Activated CD4-positive, alpha-beta memory T cell treated with anti-CD3 and anti-CD28 coated beads for 36 hours (primary cell): ENCODE measurements around the gene WFIKKN2. TPM values are rescaled to one million over a fixed set of nuclear protein-coding genes. Genes with fewer than 3 reads are reported as not detected.

Experiments
- CTCF ChIA-PET: fragments of 350-600 bp; sonication (Branson Sonifier 250); formaldehyde crosslinking; loops from one replicate; lab custom pipeline; 2021; ENCODE audit warnings: antibody characterized with exemption, inconsistent platforms; lab: Charles Lee
- POLR2A ChIA-PET: fragments of 350-600 bp; sonication (Branson Sonifier 250); formaldehyde crosslinking; loops from one replicate; lab custom pipeline; 2021; ENCODE audit warnings: antibody characterized with exemption; lab: Charles Lee
- DNase-seq: peaks from one replicate; pipeline ENCODE4 v3.0.0-alpha.2; 2020
- H3K27ac Mint-ChIP-seq: one replicate; pipeline ENCODE4 v1.8.0; 2021; ENCODE audit warnings: mixed read lengths
- H3K27me3 Mint-ChIP-seq: one replicate; pipeline ENCODE4 v1.8.0; 2021; ENCODE audit warnings: mixed read lengths
- H3K36me3 Mint-ChIP-seq: one replicate; pipeline ENCODE4 v1.8.0; 2021; ENCODE audit warnings: mixed read lengths
- H3K4me1 Mint-ChIP-seq: one replicate; pipeline ENCODE4 v1.8.0; 2021; ENCODE audit warnings: low read depth, mixed read lengths
- H3K4me3 Mint-ChIP-seq: one replicate; pipeline ENCODE4 v1.8.0; 2021; ENCODE audit warnings: mild to moderate bottlenecking, mixed read lengths
- H3K9me3 Mint-ChIP-seq: one replicate; pipeline ENCODE4 v1.8.0; 2021; ENCODE audit warnings: mixed read lengths
- intact Hi-C: fragments of 100-400 bp; cut with micrococcal nuclease; formaldehyde crosslinking; loops from one replicate; pipeline ENCODE4 v1.15.1; 2023
- total RNA-seq, 2 experiments: library from RNA; stranded (reverse); gene quantifications; one replicate each; pipeline ENCODE4 v1.2.3, GENCODE V29; 2021

Gene WFIKKN2
- total RNA-seq, 2 experiments from 2014 or later = not detected

DNA sequence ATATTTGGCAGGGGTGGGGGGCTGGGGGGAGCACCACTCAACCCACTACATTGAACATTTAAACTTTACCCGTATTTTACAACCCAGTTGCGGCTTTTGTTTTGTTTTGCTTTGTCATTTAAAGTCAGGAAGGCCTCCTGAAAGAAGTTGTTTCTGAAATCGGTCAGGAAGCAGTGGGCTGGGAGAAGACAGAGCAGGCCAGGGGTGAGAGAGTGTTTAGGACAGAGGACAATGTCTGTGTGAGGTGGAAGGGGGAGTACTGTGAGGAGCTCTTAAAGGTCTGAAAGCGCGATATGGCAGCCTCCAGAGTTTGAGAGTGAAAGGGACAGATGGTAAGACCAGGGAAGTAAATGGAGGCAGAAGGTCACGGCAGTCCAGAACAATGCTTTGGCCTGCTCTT lies 6.1 kb upstream of the WFIKKN2 start:
- H3K9me3 Mint-ChIP-seq = no peaks in the 10 kb centered on the region
- H3K4me1 Mint-ChIP-seq = peaks cover 2% of the 10 kb centered on the region
- DNase-seq = no peak
- ChIA-PET POLR2A (no interaction called here), CTCF (interaction anchor here (0.9 to 1.6 kb wide), 4 partner anchors 10 to 45 kb away, joined by 3 to 4 read pairs (median 3); no protein-coding TSS in a partner anchor)
- H3K27ac Mint-ChIP-seq = no peak overlapping the region
- no peaks in the 10 kb centered on the region for H3K36me3 Mint-ChIP-seq
- intact Hi-C loops = no loop called here
- H3K27me3 Mint-ChIP-seq = peaks cover 6% of the 10 kb centered on the region
- H3K4me3 Mint-ChIP-seq = no peak overlapping the region

DNA sequence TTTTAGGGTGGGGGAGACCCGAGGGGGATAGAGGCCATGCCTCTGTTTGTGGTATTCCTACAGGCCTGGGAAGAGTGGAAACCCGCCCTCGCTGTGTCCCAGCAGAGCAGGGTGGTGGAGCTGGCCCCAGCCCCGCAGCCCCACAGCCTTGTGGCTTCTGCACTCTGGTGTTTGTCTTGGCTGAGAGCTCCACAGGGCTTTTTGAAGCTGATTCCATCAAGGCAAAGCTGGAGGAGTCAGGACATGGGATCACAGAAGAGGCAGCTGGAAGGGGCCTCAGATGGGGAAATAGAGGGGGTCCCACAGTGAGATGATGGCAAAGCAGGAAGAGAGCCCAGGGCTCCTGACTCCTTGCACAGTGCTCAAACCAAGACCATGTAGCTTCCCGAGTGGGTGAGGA lies 5.0 kb upstream of the WFIKKN2 start:
- CTCF ChIA-PET = interaction anchor here (1.0 to 1.4 kb wide), 5 partner anchors 12 to 48 kb away, joined by 3 to 5 read pairs (median 4); no protein-coding TSS in a partner anchor
- Mint-ChIP-seq H3K4me3 (no peak overlapping the region), H3K9me3 (no peaks in the 10 kb centered on the region), H3K4me1 (peaks cover 2% of the 10 kb centered on the region), H3K27ac (no peak overlapping the region), H3K27me3 (peaks cover 14% of the 10 kb centered on the region), H3K36me3 (no peaks in the 10 kb centered on the region)
- intact Hi-C loops = no loop called here
- no peak for DNase-seq
- POLR2A ChIA-PET = no interaction called here

DNA sequence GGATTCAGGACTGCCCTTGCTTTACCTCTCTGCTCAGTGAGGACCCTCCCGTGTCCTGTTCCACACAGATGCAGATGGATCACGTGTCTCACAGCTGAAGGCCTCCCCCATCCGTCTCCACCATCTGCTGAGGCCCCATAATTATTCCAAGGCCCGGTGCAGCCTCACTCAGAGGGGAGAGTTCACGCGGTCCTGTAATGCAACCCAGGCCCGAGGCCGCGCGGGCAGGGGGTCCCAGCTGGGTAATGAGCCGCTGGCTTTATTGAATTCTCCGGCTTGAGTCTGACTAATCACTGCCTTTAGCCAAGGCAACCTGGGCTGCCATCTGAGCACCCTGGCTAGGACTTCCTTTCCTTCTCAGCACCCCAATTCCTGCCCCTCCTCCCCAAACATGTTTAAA lies 4.4 kb upstream of the WFIKKN2 start:
- ChIA-PET CTCF (interaction anchor here (1.0 to 1.4 kb wide), 5 partner anchors 11 to 48 kb away, joined by 3 to 5 read pairs (median 4); no protein-coding TSS in a partner anchor), POLR2A (no interaction called here)
- peaks cover 2% of the 10 kb centered on the region for H3K4me1 Mint-ChIP-seq
- no peak overlapping the region for H3K4me3 Mint-ChIP-seq
- intact Hi-C loops = no loop called here
- no peaks in the 10 kb centered on the region for H3K36me3 Mint-ChIP-seq
- no peaks in the 10 kb centered on the region for H3K9me3 Mint-ChIP-seq
- H3K27me3 Mint-ChIP-seq = peaks cover 17% of the 10 kb centered on the region
- no peak for DNase-seq
- no peak overlapping the region for H3K27ac Mint-ChIP-seq

DNA sequence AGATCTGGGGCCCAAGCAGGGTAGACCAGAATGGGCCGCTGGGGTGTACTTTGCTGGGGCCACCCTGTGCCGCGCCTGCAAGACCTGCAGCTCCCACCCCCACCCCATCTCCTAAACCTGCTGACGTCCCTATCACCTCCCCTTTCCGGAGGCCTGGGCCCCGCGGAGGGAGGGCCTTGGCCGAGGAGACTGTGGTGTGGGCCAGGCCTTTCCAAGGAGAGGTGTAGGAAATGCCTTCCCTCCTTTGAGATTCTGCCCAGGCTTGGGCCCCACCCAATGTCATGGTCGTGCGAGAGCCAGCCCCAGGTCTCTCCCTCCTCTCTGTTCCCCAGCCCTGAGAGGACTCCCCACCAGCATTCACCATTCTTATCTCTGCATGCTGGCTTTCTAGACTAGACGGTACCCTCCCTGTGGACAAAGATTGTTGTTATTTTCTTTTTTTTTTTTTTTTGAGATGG lies 3.9 kb upstream of the WFIKKN2 start:
- no peak for DNase-seq
- intact Hi-C loops = no loop called here
- POLR2A ChIA-PET = no interaction called here
- Mint-ChIP-seq H3K9me3 (no peaks in the 10 kb centered on the region), H3K4me3 (no peak overlapping the region), H3K27me3 (peaks cover 17% of the 10 kb centered on the region), H3K27ac (no peak overlapping the region), H3K36me3 (no peaks in the 10 kb centered on the region), H3K4me1 (peaks cover 2% of the 10 kb centered on the region)
- CTCF ChIA-PET = no interaction called here

DNA sequence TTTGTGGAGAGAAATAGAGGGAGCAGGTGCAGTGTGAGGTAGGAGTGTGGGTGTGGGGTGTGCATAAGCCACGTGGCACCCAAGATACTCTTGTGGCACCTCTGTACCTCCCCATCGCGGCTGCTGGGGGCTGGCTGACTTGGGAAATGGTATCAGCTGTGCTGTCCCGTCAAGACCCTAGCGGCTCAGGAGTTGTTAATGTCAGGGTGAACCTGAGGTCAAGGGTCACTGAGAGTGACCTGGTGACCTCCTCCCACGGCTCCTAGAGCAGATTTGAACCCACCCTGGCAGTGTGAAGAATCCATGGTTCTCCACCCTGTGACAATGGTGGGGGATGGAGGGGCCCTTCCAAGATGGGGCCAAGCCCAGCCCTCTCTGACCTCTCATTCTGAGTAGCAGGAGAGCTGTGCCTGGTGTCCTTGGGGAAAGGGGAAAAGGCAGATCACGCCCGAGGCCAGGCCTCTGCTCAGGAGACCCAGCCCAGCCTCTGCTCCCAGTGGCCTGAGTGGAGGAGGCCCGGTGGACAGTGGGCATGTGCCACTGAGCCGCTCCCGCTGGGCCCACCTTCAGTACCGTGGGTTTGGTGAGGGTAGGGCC lies 3.0 kb upstream of the WFIKKN2 start:
- no peak overlapping the region for H3K27ac Mint-ChIP-seq
- POLR2A ChIA-PET = no interaction called here
- peaks cover 17% of the 10 kb centered on the region for H3K27me3 Mint-ChIP-seq
- peaks cover 2% of the 10 kb centered on the region for H3K4me1 Mint-ChIP-seq
- no peak for DNase-seq
- intact Hi-C loops = no loop called here
- H3K36me3 Mint-ChIP-seq = no peaks in the 10 kb centered on the region
- CTCF ChIA-PET = interaction anchor here (1.1 to 1.2 kb wide), 2 partner anchors 20 to 48 kb away, joined by 3 to 4 read pairs; no protein-coding TSS in a partner anchor
- H3K4me3 Mint-ChIP-seq = no peak overlapping the region
- H3K9me3 Mint-ChIP-seq = no peaks in the 10 kb centered on the region

DNA sequence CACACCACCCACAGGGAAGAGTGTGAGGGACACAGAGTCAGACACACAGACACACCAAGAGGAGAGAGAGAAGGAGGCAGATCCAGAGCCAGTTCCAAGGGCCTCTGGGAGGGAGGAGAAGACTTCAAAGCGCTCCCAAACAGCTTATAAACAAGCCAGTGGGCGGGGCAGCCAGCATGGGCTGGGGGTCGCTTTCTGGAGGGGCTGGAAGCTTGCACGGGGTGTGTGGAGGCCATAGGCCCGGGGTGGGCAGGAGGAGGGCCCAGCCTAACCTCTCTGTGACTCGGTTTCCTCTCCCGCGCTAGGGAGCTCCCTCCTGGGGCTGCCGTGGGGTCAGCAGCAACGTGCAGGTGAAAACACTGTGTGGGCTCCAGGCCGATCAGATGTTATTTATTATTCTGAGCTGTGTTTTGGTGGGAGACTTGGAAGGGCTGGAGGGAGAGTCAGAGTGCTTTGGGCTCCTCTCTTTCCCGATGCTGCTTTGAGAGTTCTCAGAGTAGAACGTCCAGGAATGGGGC lies 2.5 kb upstream of the WFIKKN2 start:
- H3K36me3 Mint-ChIP-seq = no peaks in the 10 kb centered on the region
- no peak for DNase-seq
- H3K9me3 Mint-ChIP-seq = no peaks in the 10 kb centered on the region
- CTCF ChIA-PET = interaction anchor here (1.1 to 1.2 kb wide), 2 partner anchors 19 to 49 kb away, joined by 3 to 4 read pairs; no protein-coding TSS in a partner anchor
- H3K4me3 Mint-ChIP-seq = no peak overlapping the region
- intact Hi-C loops = no loop called here
- H3K27me3 Mint-ChIP-seq = peaks cover 17% of the 10 kb centered on the region
- peaks cover 2% of the 10 kb centered on the region for H3K4me1 Mint-ChIP-seq
- POLR2A ChIA-PET = no interaction called here
- no peak overlapping the region for H3K27ac Mint-ChIP-seq

DNA sequence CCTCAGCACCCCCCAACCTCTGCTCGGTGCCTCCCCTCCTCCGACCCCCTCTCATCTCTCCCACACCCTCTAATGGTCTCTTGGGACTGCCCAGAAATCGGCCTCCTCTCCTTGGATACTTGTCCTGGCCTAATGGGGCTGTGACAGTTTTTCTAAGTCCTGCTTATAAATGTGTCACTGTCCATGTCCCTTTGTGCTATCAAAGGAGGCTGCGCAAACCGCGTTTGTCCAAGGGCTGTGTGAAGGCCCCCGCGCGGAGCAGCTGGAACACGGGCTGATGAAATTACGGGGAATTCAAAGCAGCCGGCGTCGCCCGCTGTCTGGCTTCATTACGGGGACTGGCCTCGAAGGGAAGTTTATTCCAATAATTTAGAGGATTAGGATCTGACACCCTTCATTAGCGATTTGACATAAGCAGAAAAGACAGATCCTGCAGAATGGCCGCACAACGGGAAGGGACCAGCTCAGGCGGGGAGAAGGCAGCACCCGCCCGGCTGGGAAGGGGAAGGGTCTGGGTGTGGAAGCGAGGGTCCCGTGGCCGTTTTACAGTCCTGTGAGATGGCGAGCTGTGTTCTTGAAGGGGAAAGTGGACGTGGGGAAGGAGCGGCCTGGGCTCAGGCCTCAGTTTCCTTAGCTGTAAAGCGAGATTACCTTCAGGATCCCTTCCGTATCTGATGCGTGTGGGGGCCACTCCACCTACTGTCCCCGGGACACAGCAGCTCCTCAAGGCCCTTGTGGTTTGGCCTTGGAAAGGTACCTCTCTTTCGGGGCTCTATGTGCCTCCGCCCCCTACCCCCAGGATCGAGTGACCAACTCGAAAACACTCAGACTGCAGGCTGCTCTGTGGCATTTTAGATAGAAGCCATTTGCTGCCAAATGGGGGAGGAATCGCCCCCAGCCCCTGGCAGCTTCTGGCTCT lies 1.6 kb upstream of the WFIKKN2 start:
- intact Hi-C loops = no loop called here
- DNase-seq = no peak
- CTCF ChIA-PET = interaction anchor here (0.7 to 1.2 kb wide), 3 partner anchors 17 to 50 kb away, joined by 3 to 4 read pairs (median 3); no protein-coding TSS in a partner anchor
- no peak overlapping the region for H3K27ac Mint-ChIP-seq
- peaks cover 2% of the 10 kb centered on the region for H3K4me1 Mint-ChIP-seq
- no peaks in the 10 kb centered on the region for H3K36me3 Mint-ChIP-seq
- no peaks in the 10 kb centered on the region for H3K9me3 Mint-ChIP-seq
- H3K4me3 Mint-ChIP-seq = no peak overlapping the region
- POLR2A ChIA-PET = no interaction called here
- peaks cover 17% of the 10 kb centered on the region for H3K27me3 Mint-ChIP-seq

DNA sequence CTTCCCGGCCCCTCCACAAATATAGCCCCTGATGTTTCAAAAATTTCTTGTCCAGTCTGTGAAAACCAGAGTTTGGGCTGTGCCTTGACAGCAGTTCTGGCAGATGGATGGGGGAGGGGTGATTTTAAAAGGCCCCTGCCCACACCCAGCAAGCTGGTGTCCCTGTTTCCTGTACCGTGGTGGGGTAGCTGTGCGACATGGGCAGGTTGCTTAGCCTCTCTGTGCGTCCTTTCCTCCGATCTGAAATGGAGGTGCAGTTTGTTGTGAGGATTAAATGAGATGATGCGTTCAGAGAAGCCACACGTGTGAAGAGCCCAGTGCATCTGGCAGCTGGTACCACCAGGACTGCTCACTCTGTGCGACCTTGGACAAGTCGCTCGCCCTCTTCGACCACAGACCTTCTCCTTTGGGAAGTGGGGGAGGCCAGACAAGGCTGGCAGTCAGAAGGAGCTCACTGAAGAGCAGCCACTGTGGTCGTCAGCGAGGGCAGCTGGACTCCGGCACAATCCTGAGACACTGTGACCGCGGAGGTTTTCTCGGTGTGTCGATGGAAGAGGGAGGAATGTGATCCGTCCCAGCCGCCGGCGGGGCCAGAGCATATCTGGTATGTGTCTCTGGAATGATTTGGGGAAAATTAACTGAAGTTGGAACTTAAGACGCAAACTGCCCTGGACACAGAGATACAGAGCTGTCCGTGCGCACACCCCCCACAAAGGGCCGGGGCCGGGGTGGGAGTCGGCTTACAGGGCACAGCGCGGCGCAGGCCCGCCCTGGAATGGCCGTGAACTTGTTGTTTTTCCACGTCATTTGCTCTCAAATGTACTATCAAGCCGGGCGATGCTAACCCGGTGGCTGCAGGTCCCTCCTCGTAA lies 721 bp upstream of the WFIKKN2 start:
- Mint-ChIP-seq H3K36me3 (no peaks in the 10 kb centered on the region), H3K27me3 (peaks cover 17% of the 10 kb centered on the region), H3K4me3 (no peak overlapping the region), H3K4me1 (no peaks in the 10 kb centered on the region), H3K9me3 (no peaks in the 10 kb centered on the region), H3K27ac (no peak overlapping the region)
- no peak for DNase-seq
- intact Hi-C loops = no loop called here
- ChIA-PET CTCF (interaction anchor here (0.7 to 1.1 kb wide), 2 partner anchors 18 kb away, joined by 3 to 4 read pairs; no protein-coding TSS in a partner anchor), POLR2A (no interaction called here)

DNA sequence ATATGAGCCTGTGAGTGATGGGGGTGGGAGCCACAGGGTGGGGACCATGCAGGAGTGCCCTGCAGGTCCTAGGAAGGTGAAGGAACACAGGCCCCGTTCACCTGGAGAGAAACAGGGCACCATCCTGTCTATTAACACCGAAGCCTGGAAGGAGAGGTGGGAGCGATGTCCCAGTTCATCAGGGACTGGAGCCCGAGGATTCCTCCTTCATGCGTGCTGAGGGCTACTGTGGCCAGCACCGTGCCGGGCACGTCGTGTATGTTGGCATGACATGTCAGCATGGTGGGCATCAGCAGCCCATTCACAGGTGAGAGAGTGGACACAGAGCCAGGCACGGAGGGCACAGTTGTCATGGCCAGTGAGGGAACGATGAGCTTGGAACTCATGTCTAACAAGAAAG lies 1.4 kb downstream of the WFIKKN2 start:
- no peaks in the 10 kb centered on the region for H3K36me3 Mint-ChIP-seq
- no peak for DNase-seq
- peaks cover 17% of the 10 kb centered on the region for H3K27me3 Mint-ChIP-seq
- ChIA-PET CTCF (interaction anchor here (1.2 kb wide), 1 partner anchor 16 kb away, joined by 5 read pairs; no protein-coding TSS in a partner anchor), POLR2A (no interaction called here)
- intact Hi-C loops = no loop called here
- no peaks in the 10 kb centered on the region for H3K9me3 Mint-ChIP-seq
- H3K27ac Mint-ChIP-seq = no peak overlapping the region
- no peak overlapping the region for H3K4me3 Mint-ChIP-seq
- H3K4me1 Mint-ChIP-seq = no peaks in the 10 kb centered on the region

DNA sequence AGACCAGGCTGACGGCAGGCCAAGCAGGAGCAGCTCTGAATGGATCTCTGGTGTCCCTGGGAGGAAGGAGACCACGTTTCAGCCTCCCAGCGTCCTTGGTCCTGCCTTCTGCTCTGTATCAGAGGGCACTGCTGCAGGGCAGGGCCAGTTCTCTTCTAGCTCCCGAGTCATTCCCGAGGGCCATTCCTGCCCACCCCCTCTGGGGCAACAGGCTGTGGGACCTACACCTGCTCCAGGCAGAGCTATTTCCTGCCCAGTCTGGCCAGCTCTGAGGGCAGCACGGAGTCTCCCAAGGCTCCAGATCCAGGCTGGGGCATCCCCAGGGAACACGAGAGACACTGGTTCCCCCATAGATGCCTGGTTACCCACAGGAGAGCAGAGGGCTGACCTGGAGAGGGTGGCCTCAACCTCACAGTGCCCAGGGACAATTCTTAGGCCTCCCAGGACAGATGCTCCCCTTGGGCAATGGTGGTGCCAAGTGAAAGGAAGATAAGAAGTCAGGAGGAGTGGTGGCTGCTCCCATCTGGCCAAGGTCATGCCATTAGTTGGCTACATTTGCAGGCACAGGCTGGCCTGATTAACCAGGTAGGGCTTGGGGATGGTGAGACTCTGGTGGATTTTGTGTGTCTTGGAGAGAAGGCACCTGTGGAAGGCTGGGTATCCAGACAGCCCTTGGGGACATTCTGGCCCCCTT lies 2.0 kb downstream of the WFIKKN2 start:
- H3K36me3 Mint-ChIP-seq = no peaks in the 10 kb centered on the region
- intact Hi-C loops = no loop called here
- ChIA-PET CTCF (interaction anchor here (1.2 to 2.2 kb wide), 2 partner anchors 15 to 55 kb away, joined by 5 to 11 read pairs; no protein-coding TSS in a partner anchor), POLR2A (no interaction called here)
- H3K4me3 Mint-ChIP-seq = no peak overlapping the region
- no peaks in the 10 kb centered on the region for H3K4me1 Mint-ChIP-seq
- H3K27me3 Mint-ChIP-seq = peaks cover 17% of the 10 kb centered on the region
- H3K27ac Mint-ChIP-seq = no peak overlapping the region
- DNase-seq = no peak
- H3K9me3 Mint-ChIP-seq = no peaks in the 10 kb centered on the region
